HL-60 (cell line): ENCODE results near the gene AGMO.

Source experiments
- DNase-seq, 2 experiments: peaks; one replicate each; pipeline ENCODE4 v3.0.0-alpha.2; 2010 to 2020; ENCODE audit warnings: low read depth in 1 of 2, low spot score in 1 of 2
- H3K27ac ChIP-seq: fragments of 250-450 bp; sonication (Bioruptor Pico); replicated peaks from 2 replicates; pipeline ENCODE4 v1.5.1; 2020; ENCODE audit warnings: mild to moderate bottlenecking, moderate library complexity
- H3K27me3 ChIP-seq: fragments of 250-450 bp; sonication (Bioruptor Pico); 2 replicates; pipeline ENCODE4 v1.5.1; 2021; ENCODE audit warnings: mild to moderate bottlenecking, moderate library complexity; ENCODE audit not compliant: insufficient read depth, poor library complexity, severe bottlenecking
- H3K4me3 ChIP-seq: replicated peaks from 2 replicates; pipeline ENCODE4 v1.5.1; 2011; ENCODE audit warnings: mild to moderate bottlenecking, control low read depth, low read length; ENCODE audit not compliant: insufficient read depth
- GABPA ChIP-seq: IDR thresholded peaks from 2 replicates; pipeline ENCODE4 v1.6.1; 2012; ENCODE audit warnings: low read depth
- POLR2AphosphoS5 ChIP-seq: IDR thresholded peaks from 2 replicates; pipeline ENCODE4 v1.6.1; 2012; ENCODE audit warnings: low read depth
- SPI1 ChIP-seq: IDR thresholded peaks from 2 replicates; pipeline ENCODE4 v1.6.1; 2012; ENCODE audit warnings: low read depth, mild to moderate bottlenecking, borderline replicate concordance
- TF ChIP-seq, protein P1 (sequence below): IDR thresholded peaks from 2 replicates; pipeline ENCODE4 v1.6.1; 2012; ENCODE audit warnings: low read depth; ENCODE audit not compliant: insufficient replicate concordance
- TF ChIP-seq, protein P2 (sequence below): IDR thresholded peaks from one replicate; pipeline ENCODE4 v1.5.1; 2011; ENCODE audit warnings: low read length, control low read depth, inconsistent platforms; ENCODE audit not compliant: insufficient read depth

The AGMO gene

DNA sequence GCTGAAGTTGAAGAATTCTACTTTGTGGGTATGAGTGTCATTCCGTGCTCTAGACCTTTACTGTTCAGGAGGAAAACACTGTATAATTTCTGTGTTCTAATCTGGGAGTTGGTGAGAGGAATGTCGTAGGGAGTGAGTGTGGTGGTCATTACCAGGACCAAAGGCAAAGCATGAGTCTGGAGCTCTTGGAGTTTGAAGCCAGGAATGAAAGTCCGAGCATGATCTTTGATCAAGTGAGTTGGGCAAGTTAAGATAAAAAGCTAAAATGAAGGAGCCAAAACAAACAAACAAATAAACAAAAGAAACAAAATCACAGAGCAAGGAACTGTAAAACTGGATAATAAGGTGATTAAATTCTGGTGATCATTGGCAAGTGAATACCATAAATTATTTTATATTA, 161.4 kb downstream of the AGMO start:
- DNase-seq: no peak
- no peak overlapping the region for H3K4me3 ChIP-seq
- H3K27me3 ChIP-seq: no peaks in the 10 kb centered on the region
- no peak overlapping the region for H3K27ac ChIP-seq
- TF ChIP-seq SPI1 (no peak), POLR2AphosphoS5 (no peak), GABPA (no peak)
- TF ChIP-seq, protein P1, sequence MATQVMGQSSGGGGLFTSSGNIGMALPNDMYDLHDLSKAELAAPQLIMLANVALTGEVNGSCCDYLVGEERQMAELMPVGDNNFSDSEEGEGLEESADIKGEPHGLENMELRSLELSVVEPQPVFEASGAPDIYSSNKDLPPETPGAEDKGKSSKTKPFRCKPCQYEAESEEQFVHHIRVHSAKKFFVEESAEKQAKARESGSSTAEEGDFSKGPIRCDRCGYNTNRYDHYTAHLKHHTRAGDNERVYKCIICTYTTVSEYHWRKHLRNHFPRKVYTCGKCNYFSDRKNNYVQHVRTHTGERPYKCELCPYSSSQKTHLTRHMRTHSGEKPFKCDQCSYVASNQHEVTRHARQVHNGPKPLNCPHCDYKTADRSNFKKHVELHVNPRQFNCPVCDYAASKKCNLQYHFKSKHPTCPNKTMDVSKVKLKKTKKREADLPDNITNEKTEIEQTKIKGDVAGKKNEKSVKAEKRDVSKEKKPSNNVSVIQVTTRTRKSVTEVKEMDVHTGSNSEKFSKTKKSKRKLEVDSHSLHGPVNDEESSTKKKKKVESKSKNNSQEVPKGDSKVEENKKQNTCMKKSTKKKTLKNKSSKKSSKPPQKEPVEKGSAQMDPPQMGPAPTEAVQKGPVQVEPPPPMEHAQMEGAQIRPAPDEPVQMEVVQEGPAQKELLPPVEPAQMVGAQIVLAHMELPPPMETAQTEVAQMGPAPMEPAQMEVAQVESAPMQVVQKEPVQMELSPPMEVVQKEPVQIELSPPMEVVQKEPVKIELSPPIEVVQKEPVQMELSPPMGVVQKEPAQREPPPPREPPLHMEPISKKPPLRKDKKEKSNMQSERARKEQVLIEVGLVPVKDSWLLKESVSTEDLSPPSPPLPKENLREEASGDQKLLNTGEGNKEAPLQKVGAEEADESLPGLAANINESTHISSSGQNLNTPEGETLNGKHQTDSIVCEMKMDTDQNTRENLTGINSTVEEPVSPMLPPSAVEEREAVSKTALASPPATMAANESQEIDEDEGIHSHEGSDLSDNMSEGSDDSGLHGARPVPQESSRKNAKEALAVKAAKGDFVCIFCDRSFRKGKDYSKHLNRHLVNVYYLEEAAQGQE: no peak

- no peak for DNase-seq
- TF ChIP-seq POLR2AphosphoS5 (no peak), SPI1 (no peak), GABPA (no peak)
- TF ChIP-seq, protein P1: no peak
- TF ChIP-seq, protein P2, sequence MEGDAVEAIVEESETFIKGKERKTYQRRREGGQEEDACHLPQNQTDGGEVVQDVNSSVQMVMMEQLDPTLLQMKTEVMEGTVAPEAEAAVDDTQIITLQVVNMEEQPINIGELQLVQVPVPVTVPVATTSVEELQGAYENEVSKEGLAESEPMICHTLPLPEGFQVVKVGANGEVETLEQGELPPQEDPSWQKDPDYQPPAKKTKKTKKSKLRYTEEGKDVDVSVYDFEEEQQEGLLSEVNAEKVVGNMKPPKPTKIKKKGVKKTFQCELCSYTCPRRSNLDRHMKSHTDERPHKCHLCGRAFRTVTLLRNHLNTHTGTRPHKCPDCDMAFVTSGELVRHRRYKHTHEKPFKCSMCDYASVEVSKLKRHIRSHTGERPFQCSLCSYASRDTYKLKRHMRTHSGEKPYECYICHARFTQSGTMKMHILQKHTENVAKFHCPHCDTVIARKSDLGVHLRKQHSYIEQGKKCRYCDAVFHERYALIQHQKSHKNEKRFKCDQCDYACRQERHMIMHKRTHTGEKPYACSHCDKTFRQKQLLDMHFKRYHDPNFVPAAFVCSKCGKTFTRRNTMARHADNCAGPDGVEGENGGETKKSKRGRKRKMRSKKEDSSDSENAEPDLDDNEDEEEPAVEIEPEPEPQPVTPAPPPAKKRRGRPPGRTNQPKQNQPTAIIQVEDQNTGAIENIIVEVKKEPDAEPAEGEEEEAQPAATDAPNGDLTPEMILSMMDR: no peak
- Histone ChIP-seq H3K4me3 (no peak overlapping the region), H3K27ac (no peak overlapping the region), H3K27me3 (no peaks in the 10 kb centered on the region)
Measured at GRCh38 chr7:15399441-15399840, 162.4 kb downstream of the AGMO start.

- H3K4me3 ChIP-seq: no peak overlapping the region
- TF ChIP-seq POLR2AphosphoS5: no peak
- TF ChIP-seq SPI1: no peak
- TF ChIP-seq GABPA: no peak
- TF ChIP-seq, protein P2: no peak
- TF ChIP-seq, protein P1: no peak
- DNase-seq: no peak
- H3K27me3 ChIP-seq: no peaks in the 10 kb centered on the region
- no peak overlapping the region for H3K27ac ChIP-seq
Measured at GRCh38 chr7:15397922-15398760, 163.7 kb downstream of the AGMO start.
